Stimulated activated CD8-positive, alpha-beta memory T cell treated with anti-CD3 and anti-CD28 coated beads, Interleukin-12 subunit alpha, Interleukin-12 subunit beta, amount 100 ng/mL, for 4 hours (primary cell): ENCODE measurements around the gene TENM4.

Source experiments
- DNase-seq: peaks from one replicate; pipeline ENCODE4 v3.0.0-alpha.2; 2020; ENCODE audit warnings: low read depth

The TENM4 gene

GRCh38 chr11:79440571-79441460, at the start of gene TENM4:
Gene TENM4, minus strand, starts transcription at chr11:79441030. Its CDS starts 371,086 bp downstream, at chr11:79069944.
- DNase-seq = no peak

- DNase-seq = no peak
Observed at GRCh38 chr11:79488286-79488685, 47.5 kb upstream of the TENM4 start.

- DNase-seq = no peak
Observed at GRCh38 chr11:79487412-79487811, 46.6 kb upstream of the TENM4 start.

- no peak for DNase-seq
Observed at GRCh38 chr11:79486242-79486984, 45.6 kb upstream of the TENM4 start.

GRCh38 chr11:79485694-79486093, 44.9 kb upstream of the TENM4 start:
- DNase-seq = no peak

- DNase-seq = no peak
Observed at GRCh38 chr11:79484872-79485271, 44.0 kb upstream of the TENM4 start.

GRCh38 chr11:79482800-79483199, 42.0 kb upstream of the TENM4 start:
- no peak for DNase-seq

- DNase-seq = no peak
Observed at GRCh38 chr11:79481795-79482194, 41.0 kb upstream of the TENM4 start.

- no peak for DNase-seq
Observed at GRCh38 chr11:79480864-79481263, 40.0 kb upstream of the TENM4 start.

GRCh38 chr11:79472819-79473529, 32.1 kb upstream of the TENM4 start:
- DNase-seq = no peak

- no peak for DNase-seq
Observed at GRCh38 chr11:79471071-79471844, 30.4 kb upstream of the TENM4 start.

- DNase-seq = no peak
Observed at GRCh38 chr11:79470161-79470560, 29.3 kb upstream of the TENM4 start.

GRCh38 chr11:79467761-79468160, 26.9 kb upstream of the TENM4 start:
- DNase-seq = no peak

GRCh38 chr11:79466411-79466810, 25.6 kb upstream of the TENM4 start:
- DNase-seq = no peak

- DNase-seq = no peak
Observed at GRCh38 chr11:79465160-79465559, 24.3 kb upstream of the TENM4 start.

GRCh38 chr11:79461666-79462645, 21.1 kb upstream of the TENM4 start:
- DNase-seq = no peak

- no peak for DNase-seq
Observed at GRCh38 chr11:79461144-79461543, 20.3 kb upstream of the TENM4 start.

- no peak for DNase-seq
Observed at GRCh38 chr11:79458709-79459108, 17.9 kb upstream of the TENM4 start.

- DNase-seq = no peak
Observed at GRCh38 chr11:79456501-79456900, 15.7 kb upstream of the TENM4 start.

GRCh38 chr11:79453617-79454016, 12.8 kb upstream of the TENM4 start:
- no peak for DNase-seq

- DNase-seq = no peak
Observed at GRCh38 chr11:79449040-79449439, 8.2 kb upstream of the TENM4 start.
